Measurements from ENCODE around the gene GIPC1. TPM values are rescaled to one million over a fixed set of nuclear protein-coding genes. Genes with fewer than 3 reads are reported as not detected.

GIPC1 gene
- total RNA-seq, 3 donors from 2014 or later = 199 to 374 (median 300) TPM

DNA sequence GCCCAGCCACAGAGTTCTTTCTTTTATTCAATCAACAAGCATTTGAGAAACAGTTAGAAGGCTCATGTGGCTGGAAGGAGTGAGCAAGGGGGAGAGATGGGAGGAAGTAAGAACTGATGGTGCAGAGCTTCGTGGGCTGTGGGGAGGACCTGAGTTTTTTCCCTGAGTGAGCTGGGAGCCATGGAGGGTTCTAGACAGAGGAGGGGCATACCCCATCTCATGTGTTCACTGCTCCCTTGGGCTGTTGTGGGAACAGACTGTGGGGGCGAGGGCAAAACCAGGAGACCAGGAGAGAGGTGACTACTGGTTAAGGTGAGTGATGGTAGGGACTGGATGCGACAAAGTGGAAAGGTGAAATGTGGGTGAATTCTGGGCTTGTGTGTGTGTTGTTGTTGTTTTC lies 65.2 kb downstream of the GIPC1 start:
- intact Hi-C loops (cut with DNase I, micrococcal nuclease) = no loop called here
- TF ChIP-seq, protein P1, sequence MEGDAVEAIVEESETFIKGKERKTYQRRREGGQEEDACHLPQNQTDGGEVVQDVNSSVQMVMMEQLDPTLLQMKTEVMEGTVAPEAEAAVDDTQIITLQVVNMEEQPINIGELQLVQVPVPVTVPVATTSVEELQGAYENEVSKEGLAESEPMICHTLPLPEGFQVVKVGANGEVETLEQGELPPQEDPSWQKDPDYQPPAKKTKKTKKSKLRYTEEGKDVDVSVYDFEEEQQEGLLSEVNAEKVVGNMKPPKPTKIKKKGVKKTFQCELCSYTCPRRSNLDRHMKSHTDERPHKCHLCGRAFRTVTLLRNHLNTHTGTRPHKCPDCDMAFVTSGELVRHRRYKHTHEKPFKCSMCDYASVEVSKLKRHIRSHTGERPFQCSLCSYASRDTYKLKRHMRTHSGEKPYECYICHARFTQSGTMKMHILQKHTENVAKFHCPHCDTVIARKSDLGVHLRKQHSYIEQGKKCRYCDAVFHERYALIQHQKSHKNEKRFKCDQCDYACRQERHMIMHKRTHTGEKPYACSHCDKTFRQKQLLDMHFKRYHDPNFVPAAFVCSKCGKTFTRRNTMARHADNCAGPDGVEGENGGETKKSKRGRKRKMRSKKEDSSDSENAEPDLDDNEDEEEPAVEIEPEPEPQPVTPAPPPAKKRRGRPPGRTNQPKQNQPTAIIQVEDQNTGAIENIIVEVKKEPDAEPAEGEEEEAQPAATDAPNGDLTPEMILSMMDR (IDR thresholded peaks at IDR 0.05) = no peak

GRCh38 chr19:14428882-14429416 lies 67.0 kb downstream of the GIPC1 start:
- H3K36me3 ChIP-seq (ENCODE audit: low read depth) = no peaks in the 10 kb centered on the region
- DNase-seq (no peak), ATAC-seq (no peak)
- TF ChIP-seq, protein P1 (IDR thresholded peaks at IDR 0.05) = no peak
- intact Hi-C loops (cut with DNase I, micrococcal nuclease) = no loop called here
- H3K9me3 ChIP-seq = no peaks in the 10 kb centered on the region
- H3K4me1 ChIP-seq (ENCODE audit: low read depth) = peaks cover 2% of the 10 kb centered on the region
- H3K4me3 ChIP-seq = no peak overlapping the region

More for the DNA sequence above, 65.2 kb downstream of the GIPC1 start:
- Histone ChIP-seq H3K4me1 (ENCODE audit: low read depth) (peaks cover 13% of the 10 kb centered on the region), H3K4me3 (no peak overlapping the region), H3K9me3 (no peaks in the 10 kb centered on the region), H3K36me3 (ENCODE audit: low read depth) (no peaks in the 10 kb centered on the region)
- ATAC-seq (no peak), DNase-seq (no peak)

Small RNAs within 50 kb of the gene (microRNA-seq; reads per million reads assigned to microRNA genes)
- 1.6 reads per million for gene MIR639

Other genes with a start within 250 kb of the GIPC1 start
- gene ADGRE5, start 114.7 kb downstream of the GIPC1 start, total RNA-seq = 100 to 1,000 TPM in 2 of 3 donors, 10 to 100 TPM in 1; 92.7 to 130 (median 127) TPM
- gene DDX39A, start 76.8 kb downstream of the GIPC1 start, total RNA-seq = 10 to 100 TPM; 56.9 to 85.5 (median 66.5) TPM
- gene PKN1, start 62.8 kb downstream of the GIPC1 start, total RNA-seq = 100 to 1,000 TPM in 1 of 3 donors, 10 to 100 TPM in 2; 30.1 to 117 (median 42.0) TPM
- 1 to 10 TPM in 1 of 3 donors, under 1 TPM in 2; 0.41 to 1.2 (median 0.63) TPM for gene PTGER1, start 20.8 kb downstream of the GIPC1 start, total RNA-seq
- gene DNAJB1, start 22.3 kb upstream of the GIPC1 start, total RNA-seq = 100 to 1,000 TPM; 104 to 110 (median 107) TPM
- gene TECR, start 33.5 kb upstream of the GIPC1 start, total RNA-seq = 100 to 1,000 TPM in 2 of 3 donors, 10 to 100 TPM in 1; 94.4 to 155 (median 141) TPM
- 100 to 1,000 TPM; 172 to 255 (median 241) TPM for gene NDUFB7, start 75.9 kb upstream of the GIPC1 start, total RNA-seq
- gene CLEC17A, start 87.0 kb upstream of the GIPC1 start, total RNA-seq = under 1 TPM in 2 of 3 donors, not detected in 1; 0.29 to 0.34 TPM
- under 1 TPM in 1 of 3 donors, not detected in 2; 0.24 TPM for gene ADGRE3, start 178.7 kb upstream of the GIPC1 start, total RNA-seq
- gene ZNF333, start 193.9 kb upstream of the GIPC1 start, total RNA-seq = 10 to 100 TPM in 2 of 3 donors, 1 to 10 TPM in 1; 8.7 to 25.9 (median 10.7) TPM

All from mucosa of descending colon (tissue), 3 donors.